ENCODE data around the gene CNMD. TPM values are rescaled to one million over a fixed set of nuclear protein-coding genes. Genes with fewer than 3 reads are reported as not detected.
A peak's percentile ranks its signal among the peaks of the same experiment; 100 is the strongest.
"Not testable (repeated sequence)": the region's sequence is repeated elsewhere in the genome, so short reads cannot be mapped to it uniquely, and the experiment has no call there.

The CNMD gene
- total RNA-seq, 2 donors from 2014 or later, result not detected

GRCh38 chr13:52701728-52702465 is 37.7 kb downstream of the CNMD start:
- Mint-ChIP-seq H3K9me3 (no peaks in the 10 kb centered on the region), H3K36me3 (no peaks in the 10 kb centered on the region), H3K4me3 (no peak overlapping the region), H3K27me3 (no peaks in the 10 kb centered on the region), H3K4me1 (ENCODE audit: low read depth in 2 of 2) (peaks cover 0 to 2% of the 10 kb centered on the region in 2 donors), H3K27ac (no peak overlapping the region)
- ATAC-seq (no peak), DNase-seq (ENCODE audit: low spot score) (no peak)

- Mint-ChIP-seq H3K27ac (no peak overlapping the region), H3K4me1 (ENCODE audit: low read depth in 2 of 2) (peaks cover 9 to 11% of the 10 kb centered on the region in 2 donors), H3K9me3 (no peaks in the 10 kb centered on the region), H3K4me3 (no peak overlapping the region), H3K36me3 (peaks cover 2% of the 10 kb centered on the region), H3K27me3 (no peaks in the 10 kb centered on the region)
- ATAC-seq (no peak), DNase-seq (ENCODE audit: low spot score) (no peak)
These were observed 43.1 kb downstream of the CNMD start for GRCh38 chr13:52696566-52696965.

- DNase-seq (ENCODE audit: low spot score) (no peak), ATAC-seq (peak; percentile 75 to 94)
- no peaks in the 10 kb centered on the region for H3K27me3 Mint-ChIP-seq
- H3K4me1 Mint-ChIP-seq (ENCODE audit: low read depth in 2 of 2), result peaks cover 9 to 11% of the 10 kb centered on the region in 2 donors
- no peaks in the 10 kb centered on the region for H3K9me3 Mint-ChIP-seq
- peaks cover 6% of the 10 kb centered on the region for H3K36me3 Mint-ChIP-seq
- H3K27ac Mint-ChIP-seq, result no peak overlapping the region
- no peak overlapping the region for H3K4me3 Mint-ChIP-seq
These were observed 43.8 kb downstream of the CNMD start for GRCh38 chr13:52695856-52696255.

- H3K27ac Mint-ChIP-seq, result no peak overlapping the region
These were observed 53.2 kb downstream of the CNMD start for GRCh38 chr13:52686376-52686775.

GRCh38 chr13:52685806-52686205 is 53.8 kb downstream of the CNMD start:
- not testable (repeated sequence) for H3K4me1 Mint-ChIP-seq (ENCODE audit: low read depth in 2 of 2); H3K36me3 Mint-ChIP-seq; H3K27me3 Mint-ChIP-seq; H3K27ac Mint-ChIP-seq; H3K9me3 Mint-ChIP-seq; ATAC-seq; H3K4me3 Mint-ChIP-seq; DNase-seq (ENCODE audit: low spot score)

More at GRCh38 chr13:52686376-52686775, 53.2 kb downstream of the CNMD start:
- ATAC-seq (no peak), DNase-seq (ENCODE audit: low spot score) (no peak)
- Mint-ChIP-seq H3K4me1 (ENCODE audit: low read depth in 2 of 2) (no peaks in the 10 kb centered on the region), H3K4me3 (no peak overlapping the region), H3K9me3 (no peaks in the 10 kb centered on the region), H3K36me3 (peaks cover 11% of the 10 kb centered on the region), H3K27me3 (no peaks in the 10 kb centered on the region)

- ATAC-seq (no peak), DNase-seq (ENCODE audit: low spot score) (no peak)
- peaks cover 11% of the 10 kb centered on the region in 2 donors for H3K4me1 Mint-ChIP-seq (ENCODE audit: low read depth in 2 of 2)
- no peak overlapping the region for H3K27ac Mint-ChIP-seq
- H3K36me3 Mint-ChIP-seq, result peaks cover 10% of the 10 kb centered on the region
- no peak overlapping the region for H3K4me3 Mint-ChIP-seq
- no peaks in the 10 kb centered on the region for H3K27me3 Mint-ChIP-seq
- H3K9me3 Mint-ChIP-seq, result no peaks in the 10 kb centered on the region
These were observed 61.8 kb downstream of the CNMD start for GRCh38 chr13:52677823-52678222.

GRCh38 chr13:52673465-52673864 is 66.2 kb downstream of the CNMD start:
- no peak for ATAC-seq
- no peaks in the 10 kb centered on the region for H3K9me3 Mint-ChIP-seq
- no peak for DNase-seq (ENCODE audit: low spot score)
- no peak overlapping the region for H3K4me3 Mint-ChIP-seq
- peaks cover 9% of the 10 kb centered on the region for H3K36me3 Mint-ChIP-seq
- no peak overlapping the region for H3K27ac Mint-ChIP-seq
- H3K27me3 Mint-ChIP-seq, result no peaks in the 10 kb centered on the region
- peaks cover 11% of the 10 kb centered on the region in 2 donors for H3K4me1 Mint-ChIP-seq (ENCODE audit: low read depth in 2 of 2)

GRCh38 chr13:52670726-52671125 is 68.9 kb downstream of the CNMD start:
- Mint-ChIP-seq H3K4me3 (no peak overlapping the region), H3K27ac (no peak overlapping the region), H3K36me3 (peaks cover 19% of the 10 kb centered on the region), H3K9me3 (no peaks in the 10 kb centered on the region), H3K4me1 (ENCODE audit: low read depth in 2 of 2) (peaks cover 3% of the 10 kb centered on the region in 2 donors), H3K27me3 (no peaks in the 10 kb centered on the region)
- DNase-seq (ENCODE audit: low spot score), result no peak
- no peak for ATAC-seq

- DNase-seq (ENCODE audit: low spot score), result no peak
- no peak for ATAC-seq
- H3K4me3 Mint-ChIP-seq, result no peak overlapping the region
- no peaks in the 10 kb centered on the region for H3K27me3 Mint-ChIP-seq
- no peak overlapping the region for H3K27ac Mint-ChIP-seq
- H3K4me1 Mint-ChIP-seq (ENCODE audit: low read depth in 2 of 2), result no peaks in the 10 kb centered on the region
- H3K36me3 Mint-ChIP-seq, result peaks cover 18% of the 10 kb centered on the region
- no peaks in the 10 kb centered on the region for H3K9me3 Mint-ChIP-seq
These were observed 69.9 kb downstream of the CNMD start for GRCh38 chr13:52669677-52670076.

- DNase-seq (ENCODE audit: low spot score), result no peak
- ATAC-seq, result no peak
- H3K27ac Mint-ChIP-seq, result no peak overlapping the region
These were observed 74.3 kb downstream of the CNMD start for GRCh38 chr13:52665325-52665724.

GRCh38 chr13:52664272-52664671 is 75.3 kb downstream of the CNMD start:
- no peak overlapping the region for H3K27ac Mint-ChIP-seq
- H3K4me3 Mint-ChIP-seq, result no peak overlapping the region
- H3K4me1 Mint-ChIP-seq (ENCODE audit: low read depth in 2 of 2), result no peaks in the 10 kb centered on the region
- H3K36me3 Mint-ChIP-seq, result peaks cover 18% of the 10 kb centered on the region
- DNase-seq (ENCODE audit: low spot score), result no peak
- H3K27me3 Mint-ChIP-seq, result no peaks in the 10 kb centered on the region
- no peaks in the 10 kb centered on the region for H3K9me3 Mint-ChIP-seq
- no peak for ATAC-seq

More at GRCh38 chr13:52665325-52665724, 74.3 kb downstream of the CNMD start:
- Mint-ChIP-seq H3K27me3 (no peaks in the 10 kb centered on the region), H3K4me3 (no peak overlapping the region), H3K9me3 (no peaks in the 10 kb centered on the region), H3K4me1 (ENCODE audit: low read depth in 2 of 2) (no peaks in the 10 kb centered on the region), H3K36me3 (peaks cover 14% of the 10 kb centered on the region)

- no peak for ATAC-seq
- Mint-ChIP-seq H3K27ac (no peak overlapping the region), H3K9me3 (no peaks in the 10 kb centered on the region), H3K27me3 (no peaks in the 10 kb centered on the region), H3K4me3 (no peak overlapping the region), H3K4me1 (ENCODE audit: low read depth in 2 of 2) (peaks cover 0 to 4% of the 10 kb centered on the region in 2 donors), H3K36me3 (peaks cover 6% of the 10 kb centered on the region)
- DNase-seq (ENCODE audit: low spot score), result no peak
These were observed 80.3 kb downstream of the CNMD start for GRCh38 chr13:52659340-52659739.

All from natural killer cell treated with Interleukin-12 subunit alpha and Interleukin-12 subunit beta and Interleukin-15 and Interleukin-18, amount 100 ng/mL, for 72 hours (primary cell).